H9 (cell line): ENCODE results near the gene MTX3. TPM values are rescaled to one million over a fixed set of nuclear protein-coding genes. Genes with fewer than 3 reads are reported as not detected.

ENCODE experiments used
- DNase-seq: peaks from one replicate; pipeline ENCODE4 v3.0.0-alpha.2; 2017
- H2AFZ ChIP-seq: one replicate; pipeline ENCODE4 v1.6.1; 2013; ENCODE audit warnings: mild to moderate bottlenecking, low read length, control low read depth, moderate library complexity
- H2AK5ac ChIP-seq: 2 replicates; pipeline ENCODE4 v1.6.1; 2013; ENCODE audit warnings: low read length, control low read depth, mixed read lengths; ENCODE audit not compliant: insufficient read length
- H2BK120ac ChIP-seq: one replicate; pipeline ENCODE4 v1.6.1; 2013; ENCODE audit warnings: low read depth, mild to moderate bottlenecking, low read length, control low read depth, inconsistent platforms; ENCODE audit not compliant: poor library complexity, severe bottlenecking
- H2BK12ac ChIP-seq: 2 replicates; pipeline ENCODE4 v1.6.1; 2013; ENCODE audit warnings: low read length, control low read depth, mixed read lengths, low read depth; ENCODE audit not compliant: insufficient read length
- H2BK15ac ChIP-seq: 2 replicates; pipeline ENCODE4 v1.6.1; 2013; ENCODE audit warnings: low read depth, low read length, control low read depth
- H2BK20ac ChIP-seq: one replicate; pipeline ENCODE4 v1.6.1; 2013; ENCODE audit warnings: low read depth, mild to moderate bottlenecking, low read length, control low read depth, inconsistent platforms; ENCODE audit not compliant: poor library complexity, severe bottlenecking
- H2BK5ac ChIP-seq: 2 replicates; pipeline ENCODE4 v1.6.1; 2013; ENCODE audit warnings: low read length, control low read depth, mixed read lengths; ENCODE audit not compliant: insufficient read length
- H3K14ac ChIP-seq: 2 replicates; pipeline ENCODE4 v1.6.1; 2013; ENCODE audit warnings: low read length, control low read depth; ENCODE audit not compliant: insufficient read depth
- H3K18ac ChIP-seq: 2 replicates; pipeline ENCODE4 v1.6.1; 2013; ENCODE audit warnings: low read depth, mild to moderate bottlenecking, mixed read lengths, low read length, control low read depth; ENCODE audit not compliant: insufficient read length
- H3K23ac ChIP-seq: 2 replicates; pipeline ENCODE4 v1.6.1; 2013; ENCODE audit warnings: low read length, control low read depth, mixed read lengths, low read depth; ENCODE audit not compliant: insufficient read length
- H3K23me2 ChIP-seq: 2 replicates; pipeline ENCODE4 v1.6.1; 2013; ENCODE audit warnings: low read depth, mild to moderate bottlenecking, mixed read lengths, low read length, control low read depth; ENCODE audit not compliant: insufficient read length, poor library complexity, severe bottlenecking
- H3K27ac ChIP-seq: 2 replicates; pipeline ENCODE4 v1.5.1; 2013; ENCODE audit warnings: low read length, control low read depth, mixed read lengths, low read depth; ENCODE audit not compliant: insufficient read length
- H3K27me3 ChIP-seq: 2 replicates; pipeline ENCODE4 v1.6.1; 2013; ENCODE audit warnings: low read length, control low read depth, inconsistent platforms; ENCODE audit not compliant: insufficient read depth
- H3K4ac ChIP-seq: 2 replicates; pipeline ENCODE4 v1.6.1; 2013; ENCODE audit warnings: low read depth, mild to moderate bottlenecking, control low read depth, inconsistent platforms, low read length, moderate library complexity
- H3K4me1 ChIP-seq: 2 replicates; pipeline ENCODE4 v1.6.1; 2013; ENCODE audit warnings: low read length, control low read depth, inconsistent platforms; ENCODE audit not compliant: insufficient read depth
- H3K4me2 ChIP-seq: 2 replicates; pipeline ENCODE4 v1.6.1; 2013; ENCODE audit warnings: low read length, control low read depth, mixed read lengths; ENCODE audit not compliant: insufficient read length, insufficient read depth
- H3K56ac ChIP-seq: 2 replicates; pipeline ENCODE4 v1.6.1; 2013; ENCODE audit warnings: low read depth, mild to moderate bottlenecking, mixed read lengths, low read length, control low read depth; ENCODE audit not compliant: insufficient read length
- H3K79me1 ChIP-seq: 2 replicates; pipeline ENCODE4 v1.6.1; 2013; ENCODE audit warnings: low read depth, mild to moderate bottlenecking, moderate library complexity, low read length, control low read depth, inconsistent platforms; ENCODE audit not compliant: insufficient read depth, poor library complexity, severe bottlenecking
- H3K79me2 ChIP-seq: 2 replicates; pipeline ENCODE4 v1.6.1; 2013; ENCODE audit warnings: low read length, control low read depth, inconsistent platforms; ENCODE audit not compliant: insufficient read depth
- H3K9ac ChIP-seq: 2 replicates; pipeline ENCODE4 v1.6.1; 2013; ENCODE audit warnings: low read length, control low read depth, mixed read lengths; ENCODE audit not compliant: insufficient read length; ENCODE audit errors: extremely low read depth
- H3K9me3 ChIP-seq: one replicate; pipeline ENCODE4 v1.6.1; 2013; ENCODE audit warnings: low read depth, low read length, inconsistent platforms; ENCODE audit not compliant: control insufficient read depth
- H3T11ph ChIP-seq: one replicate; pipeline ENCODE4 v1.6.1; 2013; ENCODE audit warnings: mild to moderate bottlenecking, low read length, control low read depth, inconsistent platforms
- H4K20me1 ChIP-seq: one replicate; pipeline ENCODE4 v1.6.1; 2013; ENCODE audit not compliant: control insufficient read depth, insufficient read length, insufficient read depth
- H4K5ac ChIP-seq: 2 replicates; pipeline ENCODE4 v1.6.1; 2013; ENCODE audit warnings: low read depth, mild to moderate bottlenecking, mixed read lengths, low read length, control low read depth; ENCODE audit not compliant: insufficient read length
- H4K8ac ChIP-seq: replicated peaks from 2 replicates; pipeline ENCODE4 v1.6.1; 2013; ENCODE audit warnings: low read length, control low read depth, mixed read lengths, low read depth; ENCODE audit not compliant: insufficient read length
- H4K91ac ChIP-seq: 2 replicates; pipeline ENCODE4 v1.6.1; 2013; ENCODE audit warnings: low read depth, mild to moderate bottlenecking, moderate library complexity, mixed read lengths, low read length, control low read depth; ENCODE audit not compliant: insufficient read length
- H3K27ac Mint-ChIP-seq, 3 experiments: 2 replicates in 2 of 3; 3 replicates in 1 of 3; pipeline ENCODE4 v1.8.0; 2020 to 2021; ENCODE audit warnings: mixed read lengths in 3 of 3, mild to moderate bottlenecking in 1 of 3, moderate library complexity in 1 of 3
- H3K27me3 Mint-ChIP-seq: 2 replicates; pipeline ENCODE4 v1.8.0; 2021; ENCODE audit warnings: low read depth, mild to moderate bottlenecking, moderate library complexity, mixed read lengths
- H3K36me3 Mint-ChIP-seq, 3 experiments: 2 replicates in 2 of 3; 3 replicates in 1 of 3; pipeline ENCODE4 v1.8.0; 2020 to 2021; ENCODE audit warnings: low read depth in 3 of 3, mixed read lengths in 3 of 3; ENCODE audit not compliant: insufficient read depth in 1 of 3
- H3K4me1 Mint-ChIP-seq, 2 experiments: 2 replicates each; pipeline ENCODE4 v1.8.0; 2020; ENCODE audit warnings: mixed read lengths in 2 of 2
- H3K4me3 Mint-ChIP-seq, 2 experiments: 2 replicates in 1 of 2; 3 replicates in 1 of 2; pipeline ENCODE4 v1.8.0; 2020 to 2021; ENCODE audit warnings: mild to moderate bottlenecking in 2 of 2, mixed read lengths in 2 of 2, moderate library complexity in 1 of 2
- H3K9me3 Mint-ChIP-seq, 2 experiments: 2 replicates in 1 of 2; 3 replicates in 1 of 2; pipeline ENCODE4 v1.8.0; 2020; ENCODE audit warnings: mild to moderate bottlenecking in 2 of 2, mixed read lengths in 2 of 2, moderate library complexity in 1 of 2
- CTCF ChIP-seq: fragments of 200-600 bp; sonication (generic); conservative IDR thresholded peaks from 3 replicates; pipeline ENCODE4 v1.8.0; 2021; ENCODE audit warnings: antibody characterized with exemption, mild to moderate bottlenecking
- WGBS: extraction: QIAGEN DNeasy Blood & Tissue Kit; methylation state at CpG from one replicate; pipeline ENCODE4 v1.1.7; 2013; ENCODE audit warnings: missing lambda C conversion rate, low lambda C conversion rate, mixed read lengths; ENCODE audit not compliant: insufficient read length; ENCODE audit errors: extremely low coverage; 5-methylcytosine and 5-hydroxymethylcytosine counted together
- total RNA-seq: library from RNA; stranded (reverse); gene quantifications from 2 replicates; pipeline ENCODE4 v1.2.1, GENCODE V29; 2021

The MTX3 gene
- total RNA-seq, 1 experiment from 2014 or later = 24.1 TPM

GRCh38 chr5:80034559-80034958 is 43.5 kb upstream of the MTX3 start:
- no peak overlapping the region for H2BK120ac ChIP-seq
- WGBS = no CpG with 5 or more reads among the region's 8 CpGs
- no peaks in the 10 kb centered on the region for H3K9me3 ChIP-seq
- H4K8ac ChIP-seq = no peak overlapping the region
- no peak for DNase-seq
- Mint-ChIP-seq H3K9me3 (no peaks in the 10 kb centered on the region), H3K4me1 (peaks cover 14 to 19% of the 10 kb centered on the region in 2 experiments), H3K27ac (no peak overlapping the region), H3K4me3 (peak overlapping the region; percentile 85 to 93), H3K27me3 (peaks cover 48% of the 10 kb centered on the region), H3K36me3 (no peaks in the 10 kb centered on the region)
- H3K56ac ChIP-seq = no peak overlapping the region
- H3K9ac ChIP-seq = peak overlapping the region; percentile 30
- no peak overlapping the region for H3K4ac ChIP-seq
- peaks cover 5% of the 10 kb centered on the region for H3K23me2 ChIP-seq
- H4K91ac ChIP-seq = no peak overlapping the region
- no peak overlapping the region for H2AK5ac ChIP-seq
- H3K79me1 ChIP-seq = no peaks in the 10 kb centered on the region
- no peak overlapping the region for H4K5ac ChIP-seq
- no peak for TF ChIP-seq CTCF
- peaks cover 16% of the 10 kb centered on the region; the same call in 1 of the 2 replicates for H3K27me3 ChIP-seq
- no peak overlapping the region for H2BK20ac ChIP-seq
- H2BK12ac ChIP-seq = no peak overlapping the region
- no peaks in the 10 kb centered on the region for H4K20me1 ChIP-seq
- H3K18ac ChIP-seq = no peak overlapping the region
- H3K79me2 ChIP-seq = no peaks in the 10 kb centered on the region
- peaks cover 5% of the 10 kb centered on the region; the same call in 1 of the 2 replicates for H3K4me1 ChIP-seq
- H3K27ac ChIP-seq = no peak overlapping the region
- no peak overlapping the region for H3K14ac ChIP-seq
- no peak overlapping the region for H3K23ac ChIP-seq
- H3T11ph ChIP-seq = no peak overlapping the region
- no peak overlapping the region for H2BK5ac ChIP-seq
- peak overlapping the region; percentile 48 for H2AFZ ChIP-seq
- peak overlapping the region; percentile 68 for H3K4me2 ChIP-seq
- no peak overlapping the region for H2BK15ac ChIP-seq
